Sigmoid colon (tissue), 7 donors: ENCODE measurements around the gene LUZP1. TPM values are rescaled to one million over a fixed set of nuclear protein-coding genes. Genes with fewer than 3 reads are reported as not detected.
"Not testable (repeated sequence)": the region's sequence is repeated elsewhere in the genome, so short reads cannot be mapped to it uniquely, and the experiment has no call there.

ENCODE experiments used
- DNase-seq: peaks from one replicate; pipeline ENCODE4 v3.0.0-alpha.2; 2019
- H3K27ac ChIP-seq, 4 donors: fragments of 200-600 bp; sonication (generic); one replicate each; pipeline ENCODE4 v1.5.1; 2016 to 2019; ENCODE audit warnings: mild to moderate bottlenecking in 1 of 4
- H3K27me3 ChIP-seq, 3 donors: fragments of 200-600 bp; sonication (generic); one replicate each; pipeline ENCODE4 v1.5.1; 2019; ENCODE audit warnings: mild to moderate bottlenecking in 1 of 3
- H3K36me3 ChIP-seq, 4 donors: fragments of 200-600 bp; sonication (generic); one replicate each; pipeline ENCODE4 v1.5.1; 2016 to 2019
- H3K4me1 ChIP-seq, 4 donors: fragments of 200-600 bp; sonication (generic); one replicate each; pipeline ENCODE4 v1.5.1; 2017 to 2019
- H3K4me3 ChIP-seq, 4 donors: fragments of 200-600 bp; sonication (generic); one replicate each; pipeline ENCODE4 v1.5.1; 2017 to 2019; ENCODE audit warnings: mild to moderate bottlenecking in 2 of 4, moderate library complexity in 1 of 4
- H3K9me3 ChIP-seq, 4 donors: fragments of 200-600 bp in 3 of 4; sonication (generic) in 3 of 4; one replicate each; pipeline versions ENCODE4 v1.5.1 to v1.6.1; 2013 to 2019
- EP300 ChIP-seq, 4 donors: sonication (generic); formaldehyde crosslinking; IDR thresholded peaks; one replicate each; pipeline ENCODE4 v1.6.1; 2017; ENCODE audit warnings: antibody characterized with exemption in 4 of 4
- POLR2A ChIP-seq, 2 donors: fragments of 450-650 bp; IDR thresholded peaks; one replicate each; pipeline ENCODE4 v1.6.1; 2016; ENCODE audit warnings: antibody characterized with exemption in 2 of 2, mild to moderate bottlenecking in 2 of 2, moderate library complexity in 2 of 2
- POLR2AphosphoS5 ChIP-seq, 4 donors: sonication (generic); formaldehyde crosslinking; IDR thresholded peaks; one replicate each; pipeline ENCODE4 v1.6.1; 2017; ENCODE audit warnings: antibody characterized with exemption in 4 of 4
- WGBS, 2 donors: extraction: QIAGEN DNeasy Blood & Tissue Kit; methylation state at CpG; one replicate each; pipeline ENCODE4 v1.1.7; 2013; 5-methylcytosine and 5-hydroxymethylcytosine counted together
- intact Hi-C: fragments of 100-400 bp; cut with DNase I; formaldehyde crosslinking; loops from one replicate; pipeline ENCODE4 v1.15.1; 2023
- polyA plus RNA-seq, 3 donors: library from polyadenylated mRNA; stranded (reverse); fragments of 200-250 nt; gene quantifications; one replicate each; pipeline ENCODE4 v1.2.3, GENCODE V29; 2013
- total RNA-seq, 4 donors: library from RNA; depleted of rRNA; stranded (reverse); fragments of >200 nt; gene quantifications; one replicate each; pipeline ENCODE4 v1.1.0, GENCODE V29; 2016
- TF ChIP-seq, protein P1 (sequence below), 4 experiments: fragments of 450-650 bp in 3 of 4; fragments of 200-600 bp in 1 of 4; IDR thresholded peaks; one replicate each; pipeline ENCODE4 v1.5.1; 2016 to 2019; ENCODE audit warnings: antibody characterized with exemption in 4 of 4, mild to moderate bottlenecking in 3 of 4, moderate library complexity in 2 of 4
- donor health status: healthy with polysubstance abuse.
- donor health status: Bipolar disorder and iron deficiency.
- donor health status: healthy.

The LUZP1 gene
- total and polyA plus RNA-seq, 7 donors = 6.0 to 20.9 (median 14.0) TPM

DNA sequence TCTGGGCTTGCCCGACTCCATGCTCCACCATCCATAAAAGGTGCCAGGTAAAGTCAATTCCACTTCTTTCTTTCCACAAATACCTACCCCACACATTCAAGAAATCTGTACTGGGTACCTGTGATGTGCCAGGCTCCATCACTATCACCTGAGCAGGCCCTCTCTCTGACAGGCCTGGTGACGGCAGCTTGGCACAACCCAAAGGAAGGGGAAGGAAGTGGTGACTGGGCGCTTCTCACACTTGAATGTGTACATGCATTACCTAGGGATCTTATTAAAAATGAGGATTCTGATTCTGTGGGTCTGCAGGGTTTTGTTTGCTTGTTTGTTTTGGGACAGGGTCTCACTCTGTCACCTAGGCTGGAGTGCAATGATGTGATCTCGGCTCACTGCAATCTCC is 41.1 kb upstream of the LUZP1 start:
- no peak for TF ChIP-seq POLR2A (IDR thresholded peaks at IDR 0.05)
- 71 to 84% methylated on average over 4 of the region's 4 CpGs for WGBS, 2 donors
- H3K27me3 ChIP-seq = peaks cover 0 to 44% (median 3%) of the 10 kb centered on the region in 3 donors
- no peak for DNase-seq
- H3K27ac ChIP-seq = no peak overlapping the region
- H3K4me1 ChIP-seq = no peaks in the 10 kb centered on the region
- no peaks in the 10 kb centered on the region for H3K9me3 ChIP-seq
- no peak overlapping the region for H3K4me3 ChIP-seq
- intact Hi-C loops = no loop called here
- no peaks in the 10 kb centered on the region for H3K36me3 ChIP-seq

DNA sequence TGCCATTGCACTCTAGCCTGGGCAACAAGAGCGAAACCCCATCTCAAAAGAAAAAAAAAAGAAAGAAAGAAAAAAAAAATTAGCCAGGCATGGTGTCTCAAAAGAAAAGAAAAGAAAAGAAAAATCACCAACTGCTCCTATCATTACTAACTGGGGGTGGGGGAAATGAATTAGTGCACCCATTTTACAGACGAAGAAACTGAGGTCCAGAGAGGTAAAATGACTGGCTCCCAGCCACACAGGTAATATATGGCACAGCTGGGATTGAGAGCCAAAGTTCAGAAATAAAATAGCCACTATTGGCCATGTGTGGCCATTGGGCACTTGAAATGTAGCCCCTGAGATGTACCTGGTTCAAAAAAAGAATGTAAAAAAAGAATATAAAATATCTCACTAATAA is 39.9 kb upstream of the LUZP1 start:
- intact Hi-C loops = no loop called here
- Histone ChIP-seq H3K4me3 (no peak overlapping the region), H3K27me3 (peaks cover 0 to 33% (median 0%) of the 10 kb centered on the region in 3 donors), H3K9me3 (no peaks in the 10 kb centered on the region), H3K36me3 (no peaks in the 10 kb centered on the region), H3K27ac (no peak overlapping the region), H3K4me1 (no peaks in the 10 kb centered on the region)
- no peak for DNase-seq
- 82 to 94% methylated on average over 2 of the region's 2 CpGs for WGBS, 2 donors
- TF ChIP-seq EP300 (IDR thresholded peaks at IDR 0.05) (no peak), POLR2AphosphoS5 (IDR thresholded peaks at IDR 0.05) (no peak), POLR2A (IDR thresholded peaks at IDR 0.05) (no peak)
- TF ChIP-seq, protein P1, sequence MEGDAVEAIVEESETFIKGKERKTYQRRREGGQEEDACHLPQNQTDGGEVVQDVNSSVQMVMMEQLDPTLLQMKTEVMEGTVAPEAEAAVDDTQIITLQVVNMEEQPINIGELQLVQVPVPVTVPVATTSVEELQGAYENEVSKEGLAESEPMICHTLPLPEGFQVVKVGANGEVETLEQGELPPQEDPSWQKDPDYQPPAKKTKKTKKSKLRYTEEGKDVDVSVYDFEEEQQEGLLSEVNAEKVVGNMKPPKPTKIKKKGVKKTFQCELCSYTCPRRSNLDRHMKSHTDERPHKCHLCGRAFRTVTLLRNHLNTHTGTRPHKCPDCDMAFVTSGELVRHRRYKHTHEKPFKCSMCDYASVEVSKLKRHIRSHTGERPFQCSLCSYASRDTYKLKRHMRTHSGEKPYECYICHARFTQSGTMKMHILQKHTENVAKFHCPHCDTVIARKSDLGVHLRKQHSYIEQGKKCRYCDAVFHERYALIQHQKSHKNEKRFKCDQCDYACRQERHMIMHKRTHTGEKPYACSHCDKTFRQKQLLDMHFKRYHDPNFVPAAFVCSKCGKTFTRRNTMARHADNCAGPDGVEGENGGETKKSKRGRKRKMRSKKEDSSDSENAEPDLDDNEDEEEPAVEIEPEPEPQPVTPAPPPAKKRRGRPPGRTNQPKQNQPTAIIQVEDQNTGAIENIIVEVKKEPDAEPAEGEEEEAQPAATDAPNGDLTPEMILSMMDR (IDR thresholded peaks at IDR 0.05) = no peak

DNA sequence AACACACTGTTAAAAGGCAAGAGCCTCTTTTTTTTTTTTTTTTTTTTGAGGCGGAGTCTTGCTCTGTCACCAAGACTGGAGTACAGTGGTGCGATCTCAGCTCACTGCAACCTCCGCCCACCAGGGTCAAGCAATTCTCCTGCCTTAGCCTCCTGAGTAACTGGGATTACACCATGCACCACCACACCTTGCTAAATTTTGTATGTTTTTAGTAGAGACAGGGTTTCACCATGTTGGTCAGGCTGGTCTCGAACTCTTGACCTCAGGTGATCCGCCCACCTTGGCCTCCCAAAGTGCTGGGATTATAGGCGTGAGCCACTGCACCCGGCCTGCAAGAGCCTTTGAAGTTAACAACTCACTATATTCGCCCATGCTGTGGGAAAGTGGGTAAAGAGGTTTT is 39.1 kb upstream of the LUZP1 start:
- intact Hi-C loops, DNase-seq, H3K9me3 ChIP-seq, H3K4me1 ChIP-seq, H3K27ac ChIP-seq, H3K4me3 ChIP-seq, H3K36me3 ChIP-seq: not testable (repeated sequence)
- H3K27me3 ChIP-seq = peaks cover 0 to 25% (median 0%) of the 10 kb centered on the region in 3 donors
- WGBS, 2 donors = 89 to 94% methylated on average over 8 of the region's 8 CpGs

DNA sequence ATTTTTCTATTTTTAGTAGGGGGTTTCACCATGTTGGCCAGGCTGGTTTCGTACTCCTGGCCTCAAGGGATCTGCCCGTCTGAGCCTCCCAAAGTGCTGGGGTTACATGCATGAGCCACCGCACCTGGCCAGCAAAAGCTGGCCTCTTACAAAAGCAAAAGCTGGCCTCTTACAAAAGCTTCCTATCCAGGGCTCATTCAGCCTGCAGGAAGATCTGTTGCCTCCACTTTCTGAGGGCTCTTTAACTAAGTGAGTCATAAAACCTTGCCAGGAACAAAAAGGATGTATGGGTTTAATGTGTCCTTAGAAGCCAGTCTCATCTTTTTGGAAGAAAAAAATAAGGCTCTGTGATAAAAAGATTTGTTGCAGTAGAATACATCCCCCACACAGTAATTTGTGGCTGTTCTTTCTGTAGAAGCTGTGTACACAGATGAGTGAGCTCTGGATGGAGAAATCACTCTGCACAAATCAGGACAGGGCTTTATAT is 33.6 kb upstream of the LUZP1 start:
- Histone ChIP-seq H3K27me3 (no peaks in the 10 kb centered on the region), H3K4me1 (no peaks in the 10 kb centered on the region), H3K27ac (no peak overlapping the region), H3K4me3 (no peak overlapping the region), H3K9me3 (no peaks in the 10 kb centered on the region), H3K36me3 (no peaks in the 10 kb centered on the region)
- DNase-seq = no peak
- intact Hi-C loops = no loop called here
- WGBS, 2 donors = 54 to 83% methylated on average over 3 of the region's 3 CpGs
- TF ChIP-seq POLR2A (IDR thresholded peaks at IDR 0.05) = no peak
- no peak for TF ChIP-seq EP300 (IDR thresholded peaks at IDR 0.05)
- TF ChIP-seq, protein P1 (IDR thresholded peaks at IDR 0.05) = no peak
- TF ChIP-seq POLR2AphosphoS5 (IDR thresholded peaks at IDR 0.05) = no peak

DNA sequence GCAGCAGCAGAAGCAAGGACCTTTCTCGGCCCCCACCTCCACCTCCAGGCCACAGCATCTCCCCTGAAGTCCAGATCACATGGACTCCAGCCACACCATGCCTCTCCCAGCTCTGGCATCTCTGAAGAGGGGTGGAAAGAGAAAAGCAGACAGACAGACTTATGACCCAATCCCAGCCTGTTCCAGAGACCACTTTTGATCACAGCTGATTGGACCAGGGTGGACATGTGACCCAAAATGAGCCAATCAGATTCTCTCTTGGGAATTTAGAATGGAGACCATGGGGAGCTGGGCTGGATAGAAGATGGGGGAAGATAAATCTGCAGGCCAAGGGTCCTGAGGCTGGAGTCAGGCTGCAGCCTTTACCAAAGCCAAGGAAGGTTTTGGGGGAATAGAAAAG is 32.2 kb upstream of the LUZP1 start:
- whole genome bisulfite sequencing, 2 donors = 81 to 95% methylated on average over 1 of the region's 1 CpG
- DNase-seq = no peak

DNA sequence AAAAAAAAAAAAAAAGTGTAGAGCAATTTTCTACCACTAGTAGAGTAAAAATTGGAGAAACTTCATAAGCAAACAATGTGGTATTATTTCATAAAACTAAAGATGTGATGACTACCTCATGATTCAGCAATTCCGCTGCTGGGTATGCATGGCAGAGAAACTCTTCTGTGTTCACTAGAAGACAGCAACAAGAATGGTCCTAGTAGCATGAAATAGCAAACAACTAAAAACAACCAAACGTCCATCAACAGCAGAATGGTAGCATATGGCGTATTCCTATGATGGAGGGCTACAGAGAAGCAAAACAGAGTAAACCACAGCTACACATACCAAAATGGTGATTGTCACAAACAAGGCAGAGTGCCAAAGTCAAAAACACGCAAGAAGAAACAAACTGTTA is 29.7 kb upstream of the LUZP1 start:
- H3K27me3 ChIP-seq = no peaks in the 10 kb centered on the region
- 80 to 82% methylated on average over 4 of the region's 4 CpGs for WGBS, 2 donors
- intact Hi-C loops = no loop called here
- TF ChIP-seq, protein P1 (IDR thresholded peaks at IDR 0.05) = no peak
- TF ChIP-seq EP300 (IDR thresholded peaks at IDR 0.05) (no peak), POLR2AphosphoS5 (IDR thresholded peaks at IDR 0.05) (no peak), POLR2A (IDR thresholded peaks at IDR 0.05) (no peak)
- no peaks in the 10 kb centered on the region for H3K4me1 ChIP-seq
- H3K9me3 ChIP-seq = no peaks in the 10 kb centered on the region
- DNase-seq = no peak
- no peak overlapping the region for H3K27ac ChIP-seq
- no peaks in the 10 kb centered on the region for H3K36me3 ChIP-seq
- no peak overlapping the region for H3K4me3 ChIP-seq

More for the DNA sequence above, 32.2 kb upstream of the LUZP1 start:
- Histone ChIP-seq H3K9me3 (no peaks in the 10 kb centered on the region), H3K27ac (no peak overlapping the region), H3K4me3 (no peak overlapping the region), H3K27me3 (no peaks in the 10 kb centered on the region), H3K36me3 (no peaks in the 10 kb centered on the region), H3K4me1 (no peaks in the 10 kb centered on the region)
- TF ChIP-seq EP300 (IDR thresholded peaks at IDR 0.05) = no peak
- TF ChIP-seq, protein P1 (IDR thresholded peaks at IDR 0.05) = no peak
- TF ChIP-seq POLR2A (IDR thresholded peaks at IDR 0.05) = no peak
- no peak for TF ChIP-seq POLR2AphosphoS5 (IDR thresholded peaks at IDR 0.05)
- intact Hi-C loops = no loop called here
